ENCODE data around the gene MORC1. TPM values are rescaled to one million over a fixed set of nuclear protein-coding genes. Genes with fewer than 3 reads are reported as not detected.

Gene MORC1
- polyA plus RNA-seq, 1 donor from 2014 or later: not detected

GRCh38 chr3:109127553-109127952, 9.6 kb upstream of the MORC1 start:
- Mint-ChIP-seq H3K4me3 (no peak overlapping the region), H3K4me1 (peaks cover 0 to 3% (median 3%) of the 10 kb centered on the region in 3 donors), H3K36me3 (no peaks in the 10 kb centered on the region), H3K9me3 (peaks cover 0 to 4% (median 3%) of the 10 kb centered on the region in 3 donors), H3K27me3 (no peaks in the 10 kb centered on the region), H3K27ac (no peak overlapping the region)

- Mint-ChIP-seq H3K4me1 (peaks cover 0 to 6% (median 3%) of the 10 kb centered on the region in 3 donors), H3K9me3 (peaks cover 0 to 5% (median 3%) of the 10 kb centered on the region in 3 donors), H3K4me3 (no peak overlapping the region), H3K27me3 (no peaks in the 10 kb centered on the region), H3K27ac (no peak overlapping the region), H3K36me3 (no peaks in the 10 kb centered on the region)
These were observed 8.0 kb upstream of the MORC1 start for GRCh38 chr3:109125902-109126301.

- Mint-ChIP-seq H3K27ac (peak overlapping the region in 1 of 3 donors; percentile 3), H3K4me3 (peak overlapping the region in 1 of 4 donors; percentile 7), H3K27me3 (no peaks in the 10 kb centered on the region), H3K4me1 (peaks cover 0 to 6% (median 3%) of the 10 kb centered on the region in 3 donors), H3K9me3 (peaks cover 0 to 5% (median 3%) of the 10 kb centered on the region in 3 donors), H3K36me3 (no peaks in the 10 kb centered on the region)
These were observed 4.8 kb upstream of the MORC1 start for GRCh38 chr3:109122690-109123089.

GRCh38 chr3:109118584-109118983, 650 bp upstream of the MORC1 start:
- H3K9me3 Mint-ChIP-seq: peaks cover 0 to 5% (median 3%) of the 10 kb centered on the region in 3 donors
- H3K27ac Mint-ChIP-seq: no peak overlapping the region
- no peaks in the 10 kb centered on the region for H3K36me3 Mint-ChIP-seq
- H3K27me3 Mint-ChIP-seq: peaks cover 2% of the 10 kb centered on the region
- peaks cover 0 to 6% (median 3%) of the 10 kb centered on the region in 3 donors for H3K4me1 Mint-ChIP-seq
- H3K4me3 Mint-ChIP-seq: no peak overlapping the region

GRCh38 chr3:109116031-109116430, 1.9 kb downstream of the MORC1 start:
- Mint-ChIP-seq H3K36me3 (no peaks in the 10 kb centered on the region), H3K27me3 (peaks cover 7% of the 10 kb centered on the region), H3K4me3 (no peak overlapping the region), H3K4me1 (no peaks in the 10 kb centered on the region), H3K27ac (no peak overlapping the region), H3K9me3 (no peaks in the 10 kb centered on the region)

- Mint-ChIP-seq H3K27ac (no peak overlapping the region), H3K9me3 (no peaks in the 10 kb centered on the region), H3K4me1 (no peaks in the 10 kb centered on the region), H3K27me3 (peaks cover 7% of the 10 kb centered on the region), H3K36me3 (no peaks in the 10 kb centered on the region), H3K4me3 (no peak overlapping the region)
These were observed 2.5 kb downstream of the MORC1 start for GRCh38 chr3:109115451-109115850.

- Mint-ChIP-seq H3K27ac (no peak overlapping the region), H3K9me3 (no peaks in the 10 kb centered on the region), H3K4me1 (no peaks in the 10 kb centered on the region), H3K36me3 (no peaks in the 10 kb centered on the region), H3K4me3 (no peak overlapping the region), H3K27me3 (peaks cover 7% of the 10 kb centered on the region)
These were observed 3.2 kb downstream of the MORC1 start for GRCh38 chr3:109114746-109115145.

- Mint-ChIP-seq H3K4me3 (no peak overlapping the region), H3K36me3 (no peaks in the 10 kb centered on the region), H3K9me3 (no peaks in the 10 kb centered on the region), H3K27ac (no peak overlapping the region), H3K27me3 (peaks cover 7% of the 10 kb centered on the region), H3K4me1 (no peaks in the 10 kb centered on the region)
These were observed 4.8 kb downstream of the MORC1 start for GRCh38 chr3:109112946-109113760.

- no peaks in the 10 kb centered on the region for H3K4me1 Mint-ChIP-seq
- no peak overlapping the region for H3K4me3 Mint-ChIP-seq
- no peaks in the 10 kb centered on the region for H3K9me3 Mint-ChIP-seq
- H3K27ac Mint-ChIP-seq: no peak overlapping the region
- peaks cover 7% of the 10 kb centered on the region for H3K27me3 Mint-ChIP-seq
- no peaks in the 10 kb centered on the region for H3K36me3 Mint-ChIP-seq
These were observed 8.4 kb downstream of the MORC1 start for GRCh38 chr3:109109574-109109973.

- no peak overlapping the region for H3K4me3 Mint-ChIP-seq
- peaks cover under 1% of the 10 kb centered on the region for H3K27me3 Mint-ChIP-seq
- H3K27ac Mint-ChIP-seq: no peak overlapping the region
- peaks cover 0 to 2% (median 0%) of the 10 kb centered on the region in 3 donors for H3K4me1 Mint-ChIP-seq
- H3K36me3 Mint-ChIP-seq: no peaks in the 10 kb centered on the region
- no peaks in the 10 kb centered on the region for H3K9me3 Mint-ChIP-seq
These were observed 19.8 kb downstream of the MORC1 start for GRCh38 chr3:109098079-109098644.

GRCh38 chr3:109095166-109095565, 22.8 kb downstream of the MORC1 start:
- peaks cover 3% of the 10 kb centered on the region for H3K27me3 Mint-ChIP-seq

GRCh38 chr3:109093561-109093960, 24.4 kb downstream of the MORC1 start:
- H3K27me3 Mint-ChIP-seq: peaks cover 3% of the 10 kb centered on the region
- peaks cover 0 to 2% (median 0%) of the 10 kb centered on the region in 3 donors for H3K9me3 Mint-ChIP-seq
- H3K4me1 Mint-ChIP-seq: peaks cover 0 to 2% (median 0%) of the 10 kb centered on the region in 3 donors
- no peaks in the 10 kb centered on the region for H3K36me3 Mint-ChIP-seq
- H3K27ac Mint-ChIP-seq: no peak overlapping the region
- H3K4me3 Mint-ChIP-seq: no peak overlapping the region

More at GRCh38 chr3:109095166-109095565, 22.8 kb downstream of the MORC1 start:
- H3K36me3 Mint-ChIP-seq: no peaks in the 10 kb centered on the region
- peaks cover 0 to 2% (median 0%) of the 10 kb centered on the region in 3 donors for H3K4me1 Mint-ChIP-seq
- no peak overlapping the region for H3K27ac Mint-ChIP-seq
- H3K4me3 Mint-ChIP-seq: no peak overlapping the region
- no peaks in the 10 kb centered on the region for H3K9me3 Mint-ChIP-seq

GRCh38 chr3:109091846-109092245, 26.1 kb downstream of the MORC1 start:
- no peak overlapping the region for H3K4me3 Mint-ChIP-seq
- H3K4me1 Mint-ChIP-seq: no peaks in the 10 kb centered on the region
- no peak overlapping the region for H3K27ac Mint-ChIP-seq
- peaks cover 0 to 3% (median 0%) of the 10 kb centered on the region in 3 donors for H3K9me3 Mint-ChIP-seq
- H3K36me3 Mint-ChIP-seq: no peaks in the 10 kb centered on the region
- H3K27me3 Mint-ChIP-seq: peaks cover 3% of the 10 kb centered on the region

- Mint-ChIP-seq H3K27ac (no peak overlapping the region), H3K27me3 (peaks cover 6% of the 10 kb centered on the region), H3K9me3 (peaks cover 0 to 3% (median 0%) of the 10 kb centered on the region in 3 donors), H3K36me3 (no peaks in the 10 kb centered on the region), H3K4me3 (no peak overlapping the region), H3K4me1 (no peaks in the 10 kb centered on the region)
These were observed 28.7 kb downstream of the MORC1 start for GRCh38 chr3:109089265-109089664.

- peaks cover 0 to 5% (median 0%) of the 10 kb centered on the region in 3 donors for H3K9me3 Mint-ChIP-seq
- peaks cover 13% of the 10 kb centered on the region for H3K27me3 Mint-ChIP-seq
- peak overlapping the region in 1 of 4 donors; percentile 29 for H3K4me3 Mint-ChIP-seq
- H3K36me3 Mint-ChIP-seq: no peaks in the 10 kb centered on the region
- H3K4me1 Mint-ChIP-seq: peaks cover 0 to 4% (median 2%) of the 10 kb centered on the region in 3 donors
- no peak overlapping the region for H3K27ac Mint-ChIP-seq
These were observed 36.0 kb downstream of the MORC1 start for GRCh38 chr3:109081746-109082510.

All from IgD-negative memory B cell (primary cell).